GM10266 (cell line): ENCODE results near the gene PIK3R5.

Experiments
- DNase-seq: peaks from one replicate; pipeline ENCODE4 v3.0.0; 2012; ENCODE audit errors: extremely low spot score
- CTCF ChIP-seq: IDR thresholded peaks from 2 replicates; pipeline ENCODE4 v1.5.1; 2012; ENCODE audit warnings: mild to moderate bottlenecking, low read depth; ENCODE audit not compliant: control insufficient read depth, insufficient read depth; ENCODE audit errors: missing control alignments

Gene PIK3R5

GRCh38 chr17:8981443-8981842, 15.9 kb upstream of the PIK3R5 start:
- no peak for DNase-seq
- no peak for TF ChIP-seq CTCF

- no peak for TF ChIP-seq CTCF
- DNase-seq: no peak
Observed at GRCh38 chr17:8979715-8980114, 14.2 kb upstream of the PIK3R5 start.

- DNase-seq: peak; percentile 62
- TF ChIP-seq CTCF: no peak
Observed at GRCh38 chr17:8976638-8977037, 11.1 kb upstream of the PIK3R5 start.

- no peak for TF ChIP-seq CTCF
- DNase-seq: no peak
Observed at GRCh38 chr17:8975091-8975725, 9.7 kb upstream of the PIK3R5 start.

- no peak for DNase-seq
- TF ChIP-seq CTCF: no peak
Observed at GRCh38 chr17:8969901-8970300, 4.4 kb upstream of the PIK3R5 start.

GRCh38 chr17:8968503-8968902, 3.0 kb upstream of the PIK3R5 start:
- no peak for DNase-seq
- TF ChIP-seq CTCF: no peak

GRCh38 chr17:8967861-8968260, 2.4 kb upstream of the PIK3R5 start:
- DNase-seq: no peak
- TF ChIP-seq CTCF: no peak
